Activated T-helper 17 cell treated with anti-CD3 and anti-CD28 coated beads, Interleukin-2, amount 50 U/mL, for 72 hours (primary cell): Measurements from ENCODE around the gene S100G. TPM values are rescaled to one million over a fixed set of nuclear protein-coding genes. Genes with fewer than 3 reads are reported as not detected.

Experiments used
- total RNA-seq, 2 donors: library from RNA; stranded (reverse); gene quantifications; one replicate each; pipeline ENCODE4 v1.2.3, GENCODE V29; 2022

The S100G gene
- total RNA-seq, 2 donors from 2014 or later: not detected

Other genes starting within 250 kb of the S100G start
- gene CTPS2, start 62.5 kb downstream of the S100G start, total RNA-seq: 1 to 10 TPM; 2.0 to 3.3 TPM
- 10 to 100 TPM; 14.7 to 17.3 TPM for gene SYAP1, start 69.5 kb downstream of the S100G start, total RNA-seq
- 10 to 100 TPM; 10.0 to 15.7 TPM for gene TXLNG, start 136.3 kb downstream of the S100G start, total RNA-seq
- gene RBBP7, start 220.2 kb downstream of the S100G start, total RNA-seq: 100 to 1,000 TPM; 159 to 187 TPM